Adrenal gland (tissue), 12 donors: ENCODE measurements around the gene MKNK2. TPM values are rescaled to one million over a fixed set of nuclear protein-coding genes. Genes with fewer than 3 reads are reported as not detected.
A peak's percentile ranks its signal among the peaks of the same experiment; 100 is the strongest.

Experiments
- DNase-seq, 7 donors: peaks; one replicate each; pipeline ENCODE4 v3.0.0-alpha.2; 2019 to 2020
- H3K27ac ChIP-seq, 5 donors: fragments of 200-600 bp; sonication (generic) in 4 of 5; 1 replicate in 3 of 5; 2 replicates in 2 of 5; pipeline versions ENCODE4 v1.5.1 to v1.8.0; 2016 to 2020; ENCODE audit warnings: mild to moderate bottlenecking in 1 of 5
- H3K27me3 ChIP-seq: fragments of 200-600 bp; 2 replicates; pipeline ENCODE4 v1.8.0; 2021
- H3K36me3 ChIP-seq, 2 donors: fragments of 200-600 bp; replicated peaks in 1 of 2; 1 replicate in 1 of 2; 2 replicates in 1 of 2; pipeline versions ENCODE4 v1.5.1 to v1.8.0; 2018 to 2022
- H3K4me1 ChIP-seq, 2 donors: fragments of 200-600 bp; replicated peaks in 1 of 2; 1 replicate in 1 of 2; 2 replicates in 1 of 2; pipeline versions ENCODE4 v1.5.1 to v1.8.0; 2018 to 2021
- H3K4me3 ChIP-seq, 4 donors: fragments of 200-600 bp; sonication (generic) in 3 of 4; one replicate each; pipeline ENCODE4 v1.5.1; 2016 to 2018
- H3K9me3 ChIP-seq, 3 donors: fragments of 200-600 bp; sonication (generic) in 1 of 3; replicated peaks in 1 of 3; 1 replicate in 2 of 3; 2 replicates in 1 of 3; pipeline versions ENCODE4 v1.5.1 to v1.8.0; 2016 to 2021
- POLR2A ChIP-seq, 2 donors: fragments of 450-650 bp; IDR thresholded peaks; one replicate each; pipeline ENCODE4 v1.6.1; 2017; ENCODE audit warnings: antibody characterized with exemption in 2 of 2, mild to moderate bottlenecking in 2 of 2, moderate library complexity in 1 of 2
- WGBS, 4 donors: extraction: QIAGEN DNeasy Blood & Tissue Kit in 2 of 4; methylation state at CpG; one replicate each; pipeline versions ENCODE4 v1.1.5 to v1.1.7; 2013 to 2017; 5-methylcytosine and 5-hydroxymethylcytosine counted together
- intact Hi-C, 2 donors: fragments of 100-400 bp; cut with DNase I; formaldehyde crosslinking; loops; one replicate each; pipeline versions ENCODE4 v1.14.1 to v1.15.0; 2022 to 2023
- polyA plus RNA-seq, 3 donors: library from polyadenylated mRNA; stranded (reverse); fragments of 200-250 nt in 2 of 3; fragments of 350-450 nt in 1 of 3; fragmentation: Illumina TruSeq in 1 of 3; extraction: RNeasy Lipid Tissue Mini Kit (QIAGEN cat#74804) in 1 of 3; gene quantifications; one replicate each; pipeline ENCODE4 v1.2.3, GENCODE V29; 2013 to 2014
- total RNA-seq, 9 donors: library from RNA; depleted of rRNA in 4 of 9; stranded (reverse); fragments of >200 nt in 4 of 9; fragments of 120-200 nt in 1 of 9; fragmentation: NEBNext Ultra II Directional in 1 of 9; extraction: Animal tissue kit (Norgen Biotek cat#: 25700) in 1 of 9; gene quantifications; one replicate each; pipeline versions ENCODE4 v1.1.0 to v1.2.4, GENCODE V29; 2013 to 2023
- TF ChIP-seq, protein P1 (sequence below), 6 experiments: fragments of 450-650 bp in 4 of 6; fragments of 200-600 bp in 2 of 6; sonication (generic) in 1 of 6; IDR thresholded peaks; 1 replicate in 5 of 6; 2 replicates in 1 of 6; pipeline versions ENCODE4 v1.5.1 to v1.8.0; 2016 to 2021; ENCODE audit warnings: antibody characterized with exemption in 6 of 6, mild to moderate bottlenecking in 2 of 6, moderate library complexity in 1 of 6
- donor health status: healthy with polysubstance abuse.
- donor health status: Bipolar disorder and iron deficiency.
- donor health status: DM: yes; HTN: yes; CAD: no.
- donor health status: DM: no; HTN: no; CAD: no.
- donor health status: DM: no; HTN: no; CAD: no.
- donor health status: DM: yes; HTN: yes; CAD: no.

The MKNK2 gene
- total and polyA plus RNA-seq, 12 donors = 25.5 to 440 (median 164) TPM

DNA sequence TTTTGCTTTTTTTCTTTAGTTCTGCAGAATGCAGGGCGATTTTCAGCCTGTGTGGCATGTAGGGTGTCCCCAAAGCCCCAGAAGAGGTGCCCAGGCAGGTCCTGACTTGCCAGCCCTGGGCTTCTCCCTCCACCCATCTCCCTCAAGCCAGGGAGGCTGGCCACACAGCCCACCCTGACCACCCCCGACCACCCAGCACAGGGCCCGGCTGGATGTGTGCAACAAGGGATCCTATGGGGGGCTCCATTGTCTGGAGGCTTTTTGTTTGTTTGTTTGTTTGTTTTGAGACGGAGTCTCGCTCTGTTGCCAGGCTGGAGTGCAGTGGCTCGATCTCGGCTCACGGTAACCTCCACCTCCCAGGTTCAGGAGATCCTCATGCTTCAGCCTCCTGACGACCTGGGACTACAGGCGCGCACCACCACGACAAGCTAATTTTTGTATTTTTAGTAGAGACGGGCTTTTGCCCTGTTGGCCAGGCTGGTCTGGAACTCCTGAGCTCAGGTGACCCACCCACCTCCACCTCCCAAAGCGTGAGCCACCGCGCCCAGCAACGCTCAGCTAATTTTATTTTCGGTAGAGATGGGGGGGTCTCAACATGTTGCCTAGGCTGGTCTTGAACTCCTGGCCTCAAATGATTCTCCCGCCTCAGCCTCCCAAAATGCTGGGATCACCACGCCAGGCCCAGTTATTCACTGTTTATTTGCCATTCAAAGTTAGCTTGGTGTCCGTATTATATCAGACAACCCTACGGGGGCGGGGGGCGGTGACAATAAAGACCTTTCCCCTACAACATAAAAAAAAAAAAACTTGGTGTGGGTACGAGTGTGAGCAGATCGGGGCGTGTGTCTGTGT is 7.8 kb upstream of the MKNK2 start:
- TF ChIP-seq, protein P1, sequence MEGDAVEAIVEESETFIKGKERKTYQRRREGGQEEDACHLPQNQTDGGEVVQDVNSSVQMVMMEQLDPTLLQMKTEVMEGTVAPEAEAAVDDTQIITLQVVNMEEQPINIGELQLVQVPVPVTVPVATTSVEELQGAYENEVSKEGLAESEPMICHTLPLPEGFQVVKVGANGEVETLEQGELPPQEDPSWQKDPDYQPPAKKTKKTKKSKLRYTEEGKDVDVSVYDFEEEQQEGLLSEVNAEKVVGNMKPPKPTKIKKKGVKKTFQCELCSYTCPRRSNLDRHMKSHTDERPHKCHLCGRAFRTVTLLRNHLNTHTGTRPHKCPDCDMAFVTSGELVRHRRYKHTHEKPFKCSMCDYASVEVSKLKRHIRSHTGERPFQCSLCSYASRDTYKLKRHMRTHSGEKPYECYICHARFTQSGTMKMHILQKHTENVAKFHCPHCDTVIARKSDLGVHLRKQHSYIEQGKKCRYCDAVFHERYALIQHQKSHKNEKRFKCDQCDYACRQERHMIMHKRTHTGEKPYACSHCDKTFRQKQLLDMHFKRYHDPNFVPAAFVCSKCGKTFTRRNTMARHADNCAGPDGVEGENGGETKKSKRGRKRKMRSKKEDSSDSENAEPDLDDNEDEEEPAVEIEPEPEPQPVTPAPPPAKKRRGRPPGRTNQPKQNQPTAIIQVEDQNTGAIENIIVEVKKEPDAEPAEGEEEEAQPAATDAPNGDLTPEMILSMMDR (IDR thresholded peaks at IDR 0.05) = no peak
- no peak for TF ChIP-seq POLR2A (IDR thresholded peaks at IDR 0.05)
- Histone ChIP-seq H3K36me3 (no peaks in the 10 kb centered on the region), H3K9me3 (no peaks in the 10 kb centered on the region), H3K4me1 (peaks cover 37 to 48% of the 10 kb centered on the region in 2 donors), H3K4me3 (no peak overlapping the region), H3K27me3 (no peaks in the 10 kb centered on the region), H3K27ac (peak overlapping the region; percentile 86 to 100 (median 98))
- WGBS, 4 donors = 81 to 84% (median 84%) methylated on average over 23 to 27 of the region's 27 CpGs
- intact Hi-C loops = no loop called here
- DNase-seq = no peak

DNA sequence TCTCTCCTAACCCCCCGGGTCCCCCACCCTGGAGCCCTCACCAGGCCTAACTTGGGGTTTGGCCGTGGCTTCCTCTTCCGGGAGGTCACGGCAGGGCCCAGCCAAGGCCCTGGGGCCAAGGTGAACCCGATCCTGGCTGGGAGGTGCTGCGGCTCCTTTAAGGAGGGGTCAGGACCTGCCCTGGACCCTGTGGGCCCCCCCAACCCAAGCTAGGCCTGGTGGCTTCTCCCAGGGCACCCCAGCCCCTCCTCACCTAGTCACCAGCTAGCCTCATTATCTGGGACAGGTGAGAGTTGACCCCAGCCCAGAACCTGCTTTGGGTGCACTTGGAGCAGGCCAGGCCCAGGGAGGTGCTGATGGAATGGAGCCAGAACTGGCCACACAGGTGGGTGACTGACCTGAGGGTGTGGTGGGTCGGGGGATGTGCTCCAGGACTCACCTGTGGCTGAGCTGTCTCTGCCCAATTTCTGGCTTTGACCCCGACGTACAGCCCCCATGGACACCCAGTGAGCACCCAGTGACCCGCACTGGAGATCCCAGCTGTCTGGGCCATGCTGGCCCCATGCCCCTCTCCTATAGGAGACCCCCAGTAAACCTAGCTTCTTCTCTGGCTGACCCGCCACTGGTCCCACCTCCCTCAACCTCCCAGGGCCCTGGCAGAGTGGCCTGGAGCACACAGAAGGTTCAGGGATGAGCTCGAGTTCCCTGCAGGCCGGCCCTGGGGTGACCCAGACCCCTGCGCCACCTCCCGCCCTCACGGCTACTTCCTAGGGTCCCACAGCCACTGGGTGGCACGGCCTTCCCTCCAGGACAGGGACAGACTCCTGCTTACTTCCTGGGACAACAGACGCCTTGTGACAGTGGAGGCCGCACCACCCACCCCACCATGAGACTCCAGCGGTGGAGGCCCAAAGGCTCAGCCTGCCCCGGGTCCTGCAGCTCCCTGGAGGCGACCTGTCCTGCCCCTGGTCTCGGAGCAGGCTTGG is 6.7 kb upstream of the MKNK2 start:
- TF ChIP-seq POLR2A (IDR thresholded peaks at IDR 0.05) = no peak
- TF ChIP-seq, protein P1 (IDR thresholded peaks at IDR 0.05) = no peak
- Histone ChIP-seq H3K4me1 (peaks cover 36 to 45% of the 10 kb centered on the region in 2 donors), H3K36me3 (no peaks in the 10 kb centered on the region), H3K4me3 (no peak overlapping the region), H3K27ac (peak overlapping the region in 4 of 5 donors; percentile 94 to 100 (median 98)), H3K27me3 (no peaks in the 10 kb centered on the region), H3K9me3 (no peaks in the 10 kb centered on the region)
- DNase-seq = peak in 3 of 7 donors; percentile 29 to 33 (median 31)
- intact Hi-C loops = no loop called here
- 76 to 90% (median 85%) methylated on average over 12 to 23 of the region's 23 CpGs for WGBS, 4 donors

DNA sequence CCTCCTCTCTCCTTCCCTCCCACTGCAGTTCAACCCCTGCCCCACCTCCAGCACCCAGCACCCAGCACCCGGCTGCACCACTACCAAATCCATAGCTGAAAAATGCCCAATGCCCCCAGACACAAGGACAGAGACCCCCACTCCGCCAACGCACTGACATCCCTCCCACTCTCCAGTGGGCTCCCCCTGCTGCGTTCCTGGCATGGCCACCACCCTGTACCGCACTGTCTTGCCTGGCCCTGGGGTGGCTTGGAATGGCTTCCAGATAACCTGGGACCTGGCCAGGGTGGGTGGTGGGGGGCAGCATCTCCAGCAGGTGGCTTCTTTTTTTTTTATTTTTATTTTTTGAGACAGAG is 5.8 kb upstream of the MKNK2 start:
- DNase-seq = no peak
- H3K27ac ChIP-seq = peak overlapping the region in 3 of 5 donors; percentile 40 to 100 (median 94)
- TF ChIP-seq, protein P1 (IDR thresholded peaks at IDR 0.05) = no peak
- no peak for TF ChIP-seq POLR2A (IDR thresholded peaks at IDR 0.05)
- H3K36me3 ChIP-seq = no peaks in the 10 kb centered on the region
- H3K4me3 ChIP-seq = no peak overlapping the region
- intact Hi-C loops = no loop called here
- H3K9me3 ChIP-seq = no peaks in the 10 kb centered on the region
- WGBS, 4 donors = 46 to 78% (median 49%) methylated on average over 2 to 5 of the region's 5 CpGs
- H3K27me3 ChIP-seq = no peaks in the 10 kb centered on the region
- peaks cover 35 to 44% of the 10 kb centered on the region in 2 donors for H3K4me1 ChIP-seq
